NCI-H2171 treated with DMSO at 0.1 percent for 48 hours (cell line): ENCODE data around the gene PRKCZ.

ENCODE experiments used
- DNase-seq: peaks from one replicate; lab custom pipeline; 2025; lab: John Stamatoyannopoulos, UW

Gene PRKCZ

DNA sequence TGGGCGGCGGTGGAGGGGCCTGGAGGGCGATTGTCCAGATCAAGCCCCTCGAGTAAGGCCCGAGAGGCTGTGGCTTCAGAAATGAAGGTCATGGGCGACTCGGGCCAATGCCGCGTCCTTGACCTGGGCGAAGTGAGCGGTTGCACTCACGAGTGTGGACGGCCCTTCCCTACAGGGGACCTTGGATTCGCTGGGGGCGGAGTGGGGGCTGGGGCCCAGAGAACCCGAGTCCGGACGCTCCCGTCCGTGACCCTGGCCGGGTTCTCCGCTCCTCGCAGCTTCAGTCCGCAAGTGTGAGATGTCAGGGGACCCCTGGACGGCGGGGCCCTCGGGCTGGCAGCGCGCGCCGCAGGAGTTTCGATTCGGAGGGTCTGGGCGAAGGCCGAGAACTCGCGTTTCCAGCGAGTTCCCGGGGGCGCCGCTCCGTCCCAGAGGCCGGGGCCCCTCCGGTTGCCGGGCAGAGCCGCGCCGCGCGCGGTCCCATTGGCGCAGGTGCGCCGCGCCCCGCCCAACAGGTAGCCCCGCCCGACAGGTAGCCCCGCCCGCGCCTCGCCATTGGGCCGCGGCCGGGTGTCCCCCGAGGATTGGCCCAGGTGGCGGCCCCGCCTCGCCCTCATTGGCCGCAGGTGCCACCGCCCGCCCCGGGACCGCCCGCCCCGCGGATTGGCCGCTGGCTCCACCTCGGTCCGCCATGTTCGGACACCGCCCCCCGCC lies at the start of gene PRKCZ:
TSS of gene PRKCZ (plus strand) at position 694 of the 714 bp plus-strand sequence. CDS start 220 bp downstream, outside the sequence.
- DNase-seq: peak; percentile 85

- DNase-seq: no peak
These were observed 49.8 kb upstream of the PRKCZ start for GRCh38 chr1:2000432-2000831.

GRCh38 chr1:2000850-2001249 lies 49.4 kb upstream of the PRKCZ start:
- no peak for DNase-seq

GRCh38 chr1:2001773-2002411 lies 48.3 kb upstream of the PRKCZ start:
- DNase-seq: no peak

GRCh38 chr1:2003541-2004131 lies 46.6 kb upstream of the PRKCZ start, which contains the start of gene CFAP74:
TSS of gene CFAP74 (minus strand) at chr1:2003786. CDS start at chr1:1990956, 12,830 bp downstream.
- peak; percentile 54 for DNase-seq

DNA sequence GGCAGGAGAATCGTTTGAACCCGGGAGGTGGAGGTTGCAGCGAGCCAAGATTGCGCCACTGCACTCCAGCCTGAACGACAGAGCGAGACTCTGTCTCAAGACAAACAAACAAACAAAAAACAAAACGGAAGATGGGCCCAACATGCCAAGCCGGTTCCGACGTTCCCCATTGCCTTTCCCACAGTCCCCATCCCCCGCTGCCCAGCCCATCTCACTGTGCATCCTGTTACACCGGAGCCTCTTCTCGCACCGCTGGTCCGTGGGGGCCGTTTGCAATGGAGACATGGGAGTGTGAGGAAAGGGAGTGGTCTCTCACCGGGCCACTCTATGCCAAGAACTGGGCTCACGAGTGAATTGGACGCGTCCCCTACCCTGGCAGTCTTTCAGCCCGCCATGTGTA lies 45.4 kb upstream of the PRKCZ start:
- no peak for DNase-seq

DNA sequence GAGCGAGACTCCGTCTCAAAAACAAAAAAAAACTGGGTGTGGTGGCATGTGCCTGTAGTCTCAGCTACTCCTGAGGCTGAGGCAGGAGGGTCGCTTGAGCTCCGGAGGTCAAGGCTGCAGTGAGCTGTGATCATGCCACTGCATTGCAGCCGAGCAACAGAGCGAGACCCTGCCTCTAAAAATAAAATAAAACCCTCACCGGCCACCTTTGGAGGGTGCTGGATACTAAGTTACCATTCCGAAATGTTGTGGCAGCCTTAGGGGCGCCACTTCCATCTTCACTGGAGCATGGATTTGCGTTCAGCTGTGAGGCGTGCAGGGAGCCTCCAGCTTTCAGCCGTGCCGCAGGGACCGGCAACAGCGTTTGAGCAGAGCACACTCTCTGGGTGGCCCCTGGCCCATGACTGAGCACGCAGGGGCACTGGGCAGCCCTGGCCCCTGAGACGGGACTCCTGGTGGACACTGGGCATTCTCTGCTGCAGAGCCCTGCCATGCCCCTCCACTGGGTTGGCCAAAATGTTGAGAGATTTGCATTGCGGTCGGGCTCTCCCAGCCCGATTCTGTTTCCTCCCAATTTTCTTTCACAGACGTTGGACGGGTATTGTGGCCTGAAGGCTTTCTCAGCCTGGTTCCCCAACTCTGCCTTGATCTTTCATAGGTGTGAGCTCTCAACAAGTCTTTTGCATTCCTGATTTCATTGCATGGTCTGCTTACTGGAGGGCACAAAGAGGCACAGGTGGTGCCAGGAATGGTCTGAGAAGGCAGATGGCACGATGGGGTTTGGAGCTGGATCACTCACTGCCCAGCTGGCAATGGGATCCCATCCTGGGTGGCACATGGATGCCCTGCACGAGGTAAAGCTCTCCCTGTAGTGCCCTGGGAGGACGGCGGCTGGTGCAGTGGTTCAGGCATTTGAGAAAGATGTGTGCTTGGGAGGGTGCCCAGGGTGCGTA lies 40.8 kb upstream of the PRKCZ start:
- DNase-seq: no peak

GRCh38 chr1:2014181-2014580 lies 36.0 kb upstream of the PRKCZ start:
- no peak for DNase-seq

GRCh38 chr1:2014741-2015735 lies 35.2 kb upstream of the PRKCZ start:
- DNase-seq: no peak

GRCh38 chr1:2016123-2016522 lies 34.1 kb upstream of the PRKCZ start:
- DNase-seq: no peak

DNA sequence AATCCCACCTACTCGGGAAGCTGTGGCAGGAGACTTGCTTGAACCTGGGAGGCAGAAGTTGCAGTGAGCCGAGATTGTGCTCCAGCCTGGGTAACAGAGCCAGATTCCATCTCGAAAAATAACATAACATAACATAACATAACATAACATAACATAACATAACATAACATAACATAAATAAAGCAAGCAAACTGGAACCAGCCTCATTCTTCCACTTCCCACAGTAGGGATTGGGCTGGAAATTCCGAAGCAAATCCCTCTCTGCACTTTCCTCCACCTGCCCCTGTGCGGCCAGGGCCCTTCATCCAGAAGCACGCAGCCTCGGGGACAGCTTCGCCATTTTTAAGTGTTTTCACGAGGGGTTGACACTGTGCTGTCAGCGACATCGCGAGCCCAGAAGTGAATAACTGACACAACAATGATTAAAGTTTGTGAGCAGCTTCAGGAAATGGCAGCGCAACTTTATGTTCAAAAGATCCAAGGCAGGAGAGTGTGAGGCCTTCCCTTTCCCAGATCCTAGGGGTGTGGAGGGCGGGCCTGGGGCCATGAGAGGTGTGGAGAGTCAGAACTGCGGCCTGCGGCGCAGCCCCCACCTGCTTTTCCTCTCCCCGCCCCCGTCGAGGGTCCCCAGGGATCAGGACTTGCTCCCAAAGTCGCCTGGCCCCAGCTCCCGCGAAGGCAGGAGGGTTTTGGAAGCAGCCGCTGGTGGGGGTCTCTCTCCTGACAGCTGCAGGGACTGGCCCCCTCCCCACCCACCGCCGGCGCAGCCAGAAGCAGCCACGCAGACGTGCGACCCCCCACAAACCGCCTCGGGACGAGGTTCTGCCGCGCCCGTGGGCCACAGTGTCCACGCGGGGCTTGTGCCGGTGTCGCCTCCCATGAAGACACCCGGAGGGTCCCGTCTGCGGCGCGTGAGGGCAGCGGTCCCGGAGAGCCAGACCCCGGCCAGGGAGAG lies 31.7 kb upstream of the PRKCZ start:
- no peak for DNase-seq

GRCh38 chr1:2019172-2019543 lies 31.1 kb upstream of the PRKCZ start, which contains the start of gene GABRD:
TSS of gene GABRD (plus strand) at chr1:2019345. CDS start at chr1:2019424, 79 bp downstream.
- peak; percentile 20 for DNase-seq

DNA sequence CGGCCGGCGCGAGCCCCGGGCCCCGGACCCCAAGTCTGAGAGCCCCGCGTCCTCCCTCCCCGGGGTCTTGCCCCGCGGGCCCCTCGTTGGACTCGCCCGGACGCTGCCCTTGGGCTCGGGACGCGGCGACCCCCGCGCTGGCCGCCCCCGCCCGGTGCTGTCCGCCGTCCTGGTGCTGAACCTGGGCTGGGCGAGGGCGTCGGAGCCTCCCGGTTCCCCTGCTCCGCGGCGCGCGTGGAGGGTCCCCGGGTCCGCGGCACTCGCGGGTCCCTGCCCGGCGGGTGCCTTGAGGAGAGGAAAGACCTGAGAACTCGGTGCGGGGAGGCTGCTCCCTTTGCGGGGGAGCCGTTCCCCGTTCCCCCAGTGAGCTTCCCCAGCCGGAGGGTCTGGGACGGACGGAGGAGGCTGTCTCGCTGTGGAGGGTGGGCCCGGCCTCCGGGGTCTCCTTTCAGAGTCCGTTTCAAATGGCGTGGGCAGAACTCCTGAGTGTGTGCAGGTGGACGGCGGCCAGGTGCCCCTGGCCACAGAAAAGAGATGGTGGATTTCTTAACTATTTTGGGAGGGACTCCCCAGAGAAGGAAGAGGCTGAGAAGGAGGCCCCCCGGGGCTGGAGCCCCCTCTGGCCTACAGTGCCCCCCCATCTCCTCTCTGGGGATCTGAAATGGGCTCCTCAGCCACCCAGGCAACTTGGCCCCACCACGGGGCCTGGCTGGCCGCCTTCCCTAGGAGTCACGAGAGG lies 30.5 kb upstream of the PRKCZ start:
- DNase-seq: no peak

GRCh38 chr1:2020310-2020655 lies 29.9 kb upstream of the PRKCZ start:
- DNase-seq: no peak

DNA sequence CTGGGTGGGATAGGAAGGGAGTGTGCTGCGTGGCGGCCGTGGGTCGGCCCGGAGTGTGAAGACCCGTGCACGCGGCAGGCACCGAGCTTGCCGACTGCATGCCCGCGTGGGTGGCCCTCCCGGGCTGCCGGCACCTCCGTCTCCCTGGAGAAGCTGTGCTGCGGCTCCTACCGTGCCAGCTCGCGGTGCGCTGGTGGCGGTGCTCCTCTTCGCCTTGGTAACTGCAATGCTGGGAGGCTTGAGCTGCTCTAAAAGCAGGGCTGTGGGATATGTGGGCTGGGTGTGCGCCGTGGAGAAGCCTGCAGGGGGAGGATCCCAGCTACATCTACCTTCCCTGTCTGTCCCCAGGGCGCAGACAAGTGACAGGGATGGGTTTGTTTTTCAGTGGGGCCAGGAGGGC lies 28.7 kb upstream of the PRKCZ start:
- DNase-seq: no peak

GRCh38 chr1:2022063-2022770 lies 28.0 kb upstream of the PRKCZ start:
- DNase-seq: no peak

- DNase-seq: no peak
These were observed 27.0 kb upstream of the PRKCZ start for GRCh38 chr1:2023187-2023586.

DNA sequence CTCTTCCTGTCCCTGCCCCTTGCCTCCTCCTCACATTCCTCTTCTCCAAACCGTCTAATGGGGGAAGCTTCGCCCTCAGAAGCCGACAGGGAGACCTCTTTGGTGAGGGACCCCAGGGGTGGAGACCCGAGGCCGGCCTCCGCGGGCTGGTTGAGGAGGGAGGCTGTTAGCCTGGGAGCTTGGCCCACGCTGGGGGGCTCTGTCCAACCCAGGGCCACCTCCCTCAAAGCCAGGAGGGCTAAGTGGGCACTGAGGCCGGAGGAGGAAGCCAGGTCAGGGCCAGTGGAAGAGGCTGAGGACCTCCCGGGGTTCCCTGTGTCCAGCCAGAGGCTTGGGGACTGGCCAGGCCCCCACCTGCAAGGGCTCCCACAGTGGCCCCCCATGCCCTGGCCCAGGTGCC lies 25.8 kb upstream of the PRKCZ start:
- no peak for DNase-seq
